ENCODE results near the gene MAPK7.

The MAPK7 gene

DNA sequence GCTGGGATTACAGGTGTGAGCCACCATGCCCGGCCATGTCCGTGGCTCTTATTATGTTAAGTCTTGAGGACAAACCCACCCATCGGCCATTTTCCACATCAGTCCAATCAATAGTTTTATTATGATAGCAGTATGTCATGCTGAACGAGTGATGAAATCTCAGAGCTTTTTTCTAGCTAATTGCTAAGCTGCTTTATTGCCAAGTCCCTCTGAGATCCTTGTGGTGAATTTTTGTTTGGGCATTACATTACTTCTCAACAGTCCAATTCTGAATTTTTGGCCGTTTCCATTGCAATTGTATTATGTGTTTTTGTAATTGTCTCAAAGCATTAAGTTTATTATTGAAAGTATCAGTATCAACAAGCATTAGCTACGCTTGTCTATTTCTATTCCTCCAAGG is 43.6 kb downstream of the MAPK7 start:
- H3K4me3 ChIP-seq (ENCODE audit: low read depth, low read length): no peak overlapping the region
- TF ChIP-seq, protein P1, sequence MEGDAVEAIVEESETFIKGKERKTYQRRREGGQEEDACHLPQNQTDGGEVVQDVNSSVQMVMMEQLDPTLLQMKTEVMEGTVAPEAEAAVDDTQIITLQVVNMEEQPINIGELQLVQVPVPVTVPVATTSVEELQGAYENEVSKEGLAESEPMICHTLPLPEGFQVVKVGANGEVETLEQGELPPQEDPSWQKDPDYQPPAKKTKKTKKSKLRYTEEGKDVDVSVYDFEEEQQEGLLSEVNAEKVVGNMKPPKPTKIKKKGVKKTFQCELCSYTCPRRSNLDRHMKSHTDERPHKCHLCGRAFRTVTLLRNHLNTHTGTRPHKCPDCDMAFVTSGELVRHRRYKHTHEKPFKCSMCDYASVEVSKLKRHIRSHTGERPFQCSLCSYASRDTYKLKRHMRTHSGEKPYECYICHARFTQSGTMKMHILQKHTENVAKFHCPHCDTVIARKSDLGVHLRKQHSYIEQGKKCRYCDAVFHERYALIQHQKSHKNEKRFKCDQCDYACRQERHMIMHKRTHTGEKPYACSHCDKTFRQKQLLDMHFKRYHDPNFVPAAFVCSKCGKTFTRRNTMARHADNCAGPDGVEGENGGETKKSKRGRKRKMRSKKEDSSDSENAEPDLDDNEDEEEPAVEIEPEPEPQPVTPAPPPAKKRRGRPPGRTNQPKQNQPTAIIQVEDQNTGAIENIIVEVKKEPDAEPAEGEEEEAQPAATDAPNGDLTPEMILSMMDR (IDR thresholded peaks at IDR 0.05; ENCODE audit: low read depth, low read length): no peak

DNA sequence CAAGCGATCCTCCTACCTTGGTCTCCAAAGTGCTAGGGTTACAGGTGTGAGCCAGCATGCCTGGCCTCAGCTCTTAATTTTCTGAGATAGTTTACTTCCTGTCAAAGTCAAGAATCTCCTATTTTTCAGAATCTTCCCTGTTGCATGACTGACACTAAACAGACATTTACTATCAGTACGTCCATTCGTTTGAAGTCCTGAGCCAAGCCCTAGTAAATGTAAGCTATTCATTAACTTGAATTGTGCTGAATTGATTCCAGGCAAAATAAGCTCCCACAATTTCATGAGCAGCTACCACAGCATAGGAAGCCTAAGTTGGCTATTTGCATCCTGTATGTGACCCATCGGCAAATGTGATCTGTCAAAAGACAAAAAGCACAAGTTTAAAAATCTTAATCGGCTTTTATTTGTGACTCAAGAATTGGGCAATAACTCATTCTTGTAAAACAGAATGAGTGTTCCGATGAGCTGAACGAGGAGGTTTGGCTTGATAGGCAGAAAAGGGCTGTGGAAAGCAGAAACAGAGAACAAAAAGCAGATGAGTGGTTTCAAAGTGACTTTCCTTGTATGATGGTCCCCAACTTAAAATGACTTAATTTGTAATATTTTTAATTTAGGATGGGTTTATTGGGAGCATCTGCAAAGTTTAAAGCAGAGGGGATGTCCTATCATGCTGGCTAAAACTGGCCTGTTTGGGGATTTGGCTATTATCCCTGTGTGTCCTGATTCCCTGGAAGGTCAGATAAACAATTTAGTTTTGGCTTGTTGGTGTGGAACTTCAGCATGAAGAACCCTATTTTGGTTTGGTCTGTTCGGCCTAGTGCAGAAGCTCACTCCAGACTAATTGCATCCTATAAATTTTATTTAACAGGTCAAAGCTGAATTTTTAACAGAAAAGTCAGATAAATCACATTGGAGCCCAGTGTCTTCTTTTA is 46.9 kb downstream of the MAPK7 start:
- no peak overlapping the region for H3K4me3 ChIP-seq (ENCODE audit: low read depth, low read length)
- TF ChIP-seq, protein P1 (IDR thresholded peaks at IDR 0.05; ENCODE audit: low read depth, low read length): no peak

DNA sequence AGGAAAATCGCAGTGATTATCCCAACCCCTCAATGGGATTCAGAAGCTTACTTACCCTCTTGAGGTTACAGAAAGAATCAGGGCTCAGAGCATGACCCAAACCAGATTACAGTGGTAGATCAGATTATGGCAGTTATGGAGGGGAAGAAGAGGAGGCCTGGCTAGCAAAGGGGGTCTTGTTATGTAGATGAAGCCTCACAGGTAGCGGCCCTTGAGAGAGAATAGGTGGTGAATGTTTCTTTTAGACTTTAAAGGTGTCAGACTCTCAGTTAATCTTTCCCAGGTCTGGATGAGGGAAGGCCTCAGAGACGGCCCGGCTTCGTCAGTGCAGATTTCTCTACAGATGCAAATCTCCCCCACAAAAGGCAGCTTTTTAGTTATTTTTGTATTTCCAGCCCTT is 48.3 kb downstream of the MAPK7 start:
- TF ChIP-seq, protein P1 (IDR thresholded peaks at IDR 0.05; ENCODE audit: low read depth, low read length): no peak
- no peak overlapping the region for H3K4me3 ChIP-seq (ENCODE audit: low read depth, low read length)

DNA sequence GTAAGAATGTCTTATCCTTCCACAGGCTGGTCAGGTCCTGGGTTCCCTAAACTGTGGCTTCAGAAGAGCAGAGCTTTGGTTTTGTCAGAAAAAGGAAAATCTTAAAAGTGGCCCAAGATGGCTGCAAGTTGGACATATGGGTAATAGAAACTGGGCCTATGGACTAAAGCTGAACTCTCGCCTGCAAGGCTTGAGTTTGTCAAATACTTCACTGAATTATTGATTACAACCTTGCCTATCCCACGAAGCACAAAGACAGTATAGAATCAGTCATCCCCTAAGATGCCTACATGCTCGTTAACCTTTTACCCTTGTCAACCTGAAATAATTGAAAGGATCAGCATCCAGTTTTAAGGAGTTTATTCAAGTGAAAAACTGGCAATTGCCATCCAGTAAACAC is 53.4 kb downstream of the MAPK7 start:
- no peak overlapping the region for H3K4me3 ChIP-seq (ENCODE audit: low read depth, low read length)
- TF ChIP-seq, protein P1 (IDR thresholded peaks at IDR 0.05; ENCODE audit: low read depth, low read length): no peak

Data from WI38 (cell line).